Kidney (tissue), 14 donors: ENCODE data around the gene TTLL5. TPM values are rescaled to one million over a fixed set of nuclear protein-coding genes. Genes with fewer than 3 reads are reported as not detected.
"Not testable (repeated sequence)": the region's sequence is repeated elsewhere in the genome, so short reads cannot be mapped to it uniquely, and the experiment has no call there.

ENCODE experiments used
- DNase-seq, 5 donors: peaks; one replicate each; pipeline ENCODE4 v3.0.0-alpha.2; 2013 to 2020
- FAIRE-seq: peaks from 2 replicates; lab custom pipeline; 2012; peaks lifted over from hg19 to GRCh38; lab: Jason Lieb, UNC
- H3K27ac ChIP-seq, 2 donors: one replicate each; pipeline ENCODE4 v1.7.0; 2013; ENCODE audit warnings: low read depth in 2 of 2, low read length in 2 of 2, inconsistent platforms in 1 of 2
- H3K27me3 ChIP-seq: one replicate; pipeline ENCODE4 v1.7.1; 2013; ENCODE audit warnings: low read length, inconsistent platforms; ENCODE audit not compliant: control insufficient read depth, insufficient read depth
- H3K36me3 ChIP-seq, 3 donors: one replicate each; pipeline versions ENCODE4 v1.7.0 to v1.7.1; 2013; ENCODE audit warnings: low read length in 3 of 3, control low read depth in 1 of 3, inconsistent platforms in 1 of 3; ENCODE audit not compliant: insufficient read depth in 3 of 3, control insufficient read depth in 2 of 3
- H3K4me1 ChIP-seq, 3 donors: one replicate each; pipeline versions ENCODE4 v1.7.0 to v1.7.1; 2013; ENCODE audit warnings: low read length in 3 of 3, inconsistent platforms in 1 of 3, low read depth in 1 of 3; ENCODE audit not compliant: control insufficient read depth in 2 of 3, insufficient read depth in 2 of 3
- H3K4me3 ChIP-seq, 3 donors: one replicate each; pipeline versions ENCODE4 v1.7.0 to v1.8.1; 2013; ENCODE audit warnings: low read length in 3 of 3, control low read depth in 1 of 3, inconsistent platforms in 1 of 3
- H3K9ac ChIP-seq, 3 donors: one replicate each; pipeline versions ENCODE4 v1.7.0 to v1.7.1; 2013; ENCODE audit warnings: low read length in 3 of 3, control low read depth in 1 of 3, inconsistent platforms in 1 of 3
- H3K9me3 ChIP-seq, 3 donors: one replicate each; pipeline versions ENCODE4 v1.7.0 to v1.7.1; 2013; ENCODE audit warnings: low read length in 3 of 3, control low read depth in 1 of 3, inconsistent platforms in 1 of 3; ENCODE audit not compliant: control insufficient read depth in 2 of 3, insufficient read depth in 1 of 3
- intact Hi-C: fragments of 100-400 bp; cut with DNase I; formaldehyde crosslinking; loops from one replicate; pipeline ENCODE4 v1.11.1; 2022
- polyA plus RNA-seq: library from polyadenylated mRNA; stranded (reverse); fragments of 350-450 nt; fragmentation: Illumina TruSeq; extraction: RNeasy Lipid Tissue Mini Kit (QIAGEN cat#74804); gene quantifications from one replicate; pipeline ENCODE4 v1.2.3, GENCODE V29; 2014; ENCODE audit warnings: low read depth, low replicate concordance; ENCODE audit not compliant: insufficient read depth
- total RNA-seq: library from RNA; stranded (reverse); fragmentation: NEBNext Ultra II Directional; extraction: Animal tissue kit (Norgen Biotek cat#: 25700); gene quantifications from one replicate; pipeline ENCODE4 v1.2.1, GENCODE V29; 2021
- TF ChIP-seq, protein P1 (sequence below): IDR thresholded peaks from 3 replicates; pipeline ENCODE4 v1.5.1; 2012; ENCODE audit warnings: mild to moderate bottlenecking, moderate library complexity, borderline replicate concordance; ENCODE audit not compliant: insufficient read depth; ENCODE audit errors: extremely low read depth
- donor health status: control.
- donor health status: control.
- donor health status: control.
- donor health status: control.
- donor health status: control.
- donor health status: DM: yes; HTN: yes; CAD: no.
- donor health status: Normal renal cell carcinoma (clear cell type).

Gene TTLL5
- total and polyA plus RNA-seq, 2 donors from 2014 or later, result 16.8 to 37.2 TPM

DNA sequence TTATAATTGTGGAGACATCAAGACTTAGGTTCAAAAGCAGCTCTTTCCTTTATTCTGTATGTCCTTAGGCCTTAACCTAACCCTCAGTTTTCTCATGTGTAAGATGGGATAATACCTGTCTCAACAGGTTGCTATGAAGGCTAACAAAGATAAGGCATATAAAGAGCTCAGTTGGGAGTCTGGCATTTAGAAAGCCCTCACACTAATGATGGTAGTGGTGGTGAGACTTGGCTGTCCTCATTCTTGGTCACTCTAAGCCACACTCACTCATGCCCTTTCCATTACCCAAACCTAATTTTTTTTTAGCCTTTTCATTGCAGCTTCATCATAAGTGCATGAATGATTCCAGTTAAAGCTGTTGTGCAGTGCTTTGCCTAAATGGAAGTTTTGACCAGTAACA, 183.4 kb downstream of the TTLL5 start:
- H3K9me3 ChIP-seq, result no peaks in the 10 kb centered on the region
- H3K27me3 ChIP-seq, result no peaks in the 10 kb centered on the region
- no peak overlapping the region for H3K4me3 ChIP-seq
- TF ChIP-seq, protein P1, sequence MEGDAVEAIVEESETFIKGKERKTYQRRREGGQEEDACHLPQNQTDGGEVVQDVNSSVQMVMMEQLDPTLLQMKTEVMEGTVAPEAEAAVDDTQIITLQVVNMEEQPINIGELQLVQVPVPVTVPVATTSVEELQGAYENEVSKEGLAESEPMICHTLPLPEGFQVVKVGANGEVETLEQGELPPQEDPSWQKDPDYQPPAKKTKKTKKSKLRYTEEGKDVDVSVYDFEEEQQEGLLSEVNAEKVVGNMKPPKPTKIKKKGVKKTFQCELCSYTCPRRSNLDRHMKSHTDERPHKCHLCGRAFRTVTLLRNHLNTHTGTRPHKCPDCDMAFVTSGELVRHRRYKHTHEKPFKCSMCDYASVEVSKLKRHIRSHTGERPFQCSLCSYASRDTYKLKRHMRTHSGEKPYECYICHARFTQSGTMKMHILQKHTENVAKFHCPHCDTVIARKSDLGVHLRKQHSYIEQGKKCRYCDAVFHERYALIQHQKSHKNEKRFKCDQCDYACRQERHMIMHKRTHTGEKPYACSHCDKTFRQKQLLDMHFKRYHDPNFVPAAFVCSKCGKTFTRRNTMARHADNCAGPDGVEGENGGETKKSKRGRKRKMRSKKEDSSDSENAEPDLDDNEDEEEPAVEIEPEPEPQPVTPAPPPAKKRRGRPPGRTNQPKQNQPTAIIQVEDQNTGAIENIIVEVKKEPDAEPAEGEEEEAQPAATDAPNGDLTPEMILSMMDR, result no peak
- DNase-seq (no peak), FAIRE-seq (no peak)
- no peak overlapping the region for H3K27ac ChIP-seq
- no peaks in the 10 kb centered on the region for H3K36me3 ChIP-seq
- intact Hi-C loops, result no loop called here
- no peak overlapping the region for H3K9ac ChIP-seq
- no peaks in the 10 kb centered on the region for H3K4me1 ChIP-seq

DNA sequence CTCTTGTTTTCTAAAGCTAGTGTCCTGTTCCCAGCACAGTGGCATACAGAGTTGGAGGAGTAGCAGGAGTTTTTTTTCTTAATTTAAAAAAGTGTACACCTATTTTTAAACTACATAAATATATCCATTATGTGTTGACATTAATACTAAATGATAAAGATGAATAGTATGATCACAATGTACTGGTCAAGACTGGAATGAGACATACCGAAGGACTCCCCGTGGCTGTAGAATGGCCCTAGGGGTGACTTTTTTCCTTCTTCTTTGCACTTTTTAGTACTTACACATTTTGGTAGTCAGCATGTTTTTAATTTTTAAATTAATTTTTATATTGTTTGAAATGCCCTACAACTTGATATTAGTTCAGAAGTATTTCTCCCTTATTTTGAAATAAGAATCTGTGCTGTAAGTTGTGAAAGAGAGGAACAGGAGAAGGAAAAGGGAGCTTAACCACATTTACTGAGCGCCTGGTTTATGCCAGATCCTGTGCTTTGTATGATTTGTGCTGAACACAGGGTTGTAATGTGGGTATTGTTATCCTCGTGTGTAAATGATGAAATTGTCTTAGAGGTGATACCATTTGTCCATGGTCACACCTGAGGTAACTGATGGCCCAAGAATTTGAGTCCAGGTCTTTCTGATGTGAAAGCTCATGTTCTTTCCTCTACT, 184.2 kb downstream of the TTLL5 start:
- Histone ChIP-seq H3K27me3 (no peaks in the 10 kb centered on the region), H3K36me3 (no peaks in the 10 kb centered on the region), H3K9ac (no peak overlapping the region), H3K4me3 (no peak overlapping the region), H3K9me3 (no peaks in the 10 kb centered on the region), H3K4me1 (no peaks in the 10 kb centered on the region), H3K27ac (no peak overlapping the region)
- intact Hi-C loops, result no loop called here
- no peak for FAIRE-seq
- TF ChIP-seq, protein P1, result no peak
- DNase-seq, result no peak

DNA sequence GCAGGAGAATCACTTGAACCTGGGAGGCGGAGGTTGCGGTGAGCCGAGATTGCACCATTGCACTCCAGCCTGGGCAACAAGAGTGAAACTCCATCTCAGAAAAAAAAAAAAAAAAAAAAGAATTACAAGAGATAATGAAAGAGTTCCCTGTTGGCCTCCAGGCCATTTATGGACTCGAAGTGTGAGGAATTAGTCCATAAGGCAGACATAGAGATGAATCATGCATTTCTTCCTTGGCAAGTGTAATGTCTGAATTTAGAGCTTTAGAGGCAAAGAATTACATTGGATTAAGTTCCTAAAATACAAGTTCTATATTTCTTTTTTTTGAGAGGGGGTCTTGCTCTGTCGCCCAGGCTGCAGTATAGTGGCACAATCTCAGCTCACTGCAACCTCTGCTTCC, 185.6 kb downstream of the TTLL5 start:
- H3K4me3 ChIP-seq, H3K27ac ChIP-seq, intact Hi-C loops, FAIRE-seq, H3K36me3 ChIP-seq, H3K9ac ChIP-seq, H3K9me3 ChIP-seq, DNase-seq, H3K27me3 ChIP-seq, H3K4me1 ChIP-seq: not testable (repeated sequence)

DNA sequence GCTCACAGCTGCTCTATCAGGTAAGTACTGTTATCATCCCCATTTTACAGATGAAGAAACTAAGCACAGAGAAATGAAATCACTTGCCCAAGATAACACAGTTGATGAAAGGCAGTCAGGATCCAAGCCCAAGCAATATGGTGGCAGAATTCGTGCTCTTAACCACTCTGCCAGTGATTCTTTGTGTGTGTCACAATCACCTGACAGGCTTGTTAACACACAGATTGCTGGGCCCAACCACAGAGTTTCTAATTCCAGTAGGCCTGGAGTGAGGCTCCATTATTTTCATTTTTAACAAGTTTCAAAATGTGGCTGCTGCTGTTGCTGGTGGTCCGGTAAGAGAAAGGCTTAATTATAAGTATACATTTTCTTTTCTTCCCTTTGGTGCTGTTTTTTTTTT, 186.5 kb downstream of the TTLL5 start:
- H3K4me1 ChIP-seq, result no peaks in the 10 kb centered on the region
- no peaks in the 10 kb centered on the region for H3K9me3 ChIP-seq
- no peak overlapping the region for H3K4me3 ChIP-seq
- no peaks in the 10 kb centered on the region for H3K27me3 ChIP-seq
- FAIRE-seq (no peak), DNase-seq (no peak)
- H3K36me3 ChIP-seq, result no peaks in the 10 kb centered on the region
- TF ChIP-seq, protein P1, result no peak
- no peak overlapping the region for H3K9ac ChIP-seq
- no peak overlapping the region for H3K27ac ChIP-seq
- intact Hi-C loops, result no loop called here
